Upper lobe of left lung (tissue), 6 donors: ENCODE measurements around the gene ARHGAP15. TPM values are rescaled to one million over a fixed set of nuclear protein-coding genes. Genes with fewer than 3 reads are reported as not detected.

ENCODE experiments used
- ATAC-seq, 2 donors: fragments of 200-7000 bp; cut with Tn5 transposase; one replicate each; pipeline ENCODE4 v1.9.1; 2022; ENCODE audit warnings: mild to moderate bottlenecking in 2 of 2, moderate library complexity in 2 of 2; ENCODE audit not compliant: low FRiP score in 2 of 2
- DNase-seq, 2 donors: peaks; one replicate each; pipeline ENCODE4 v3.0.0-alpha.2; 2019 to 2020
- H3K27ac ChIP-seq, 4 donors: fragments of 200-600 bp; sonication (generic); one replicate each; pipeline ENCODE4 v1.5.1; 2016 to 2019
- H3K27me3 ChIP-seq, 4 donors: fragments of 200-600 bp; sonication (generic); one replicate each; pipeline ENCODE4 v1.5.1; 2017 to 2019
- H3K36me3 ChIP-seq, 4 donors: fragments of 200-600 bp; sonication (generic); one replicate each; pipeline ENCODE4 v1.5.1; 2016 to 2019
- H3K4me1 ChIP-seq, 4 donors: fragments of 200-600 bp; sonication (generic); one replicate each; pipeline ENCODE4 v1.5.1; 2018 to 2019
- H3K4me3 ChIP-seq, 4 donors: fragments of 200-600 bp; sonication (generic); one replicate each; pipeline ENCODE4 v1.5.1; 2017 to 2019; ENCODE audit warnings: mild to moderate bottlenecking in 2 of 4, moderate library complexity in 1 of 4
- H3K9me3 ChIP-seq, 4 donors: fragments of 200-600 bp; sonication (generic); one replicate each; pipeline ENCODE4 v1.5.1; 2018 to 2019
- EP300 ChIP-seq, 4 donors: sonication (generic); formaldehyde crosslinking; IDR thresholded peaks; one replicate each; pipeline ENCODE4 v1.5.1; 2017; ENCODE audit warnings: antibody characterized with exemption in 4 of 4, control low read depth in 2 of 4
- POLR2A ChIP-seq, 4 donors: fragments of 450-650 bp; IDR thresholded peaks; one replicate each; pipeline ENCODE4 v1.5.1; 2016 to 2017; ENCODE audit warnings: antibody characterized with exemption in 4 of 4, mild to moderate bottlenecking in 2 of 4
- POLR2AphosphoS5 ChIP-seq, 2 donors: sonication (generic); formaldehyde crosslinking; IDR thresholded peaks; one replicate each; pipeline ENCODE4 v1.5.1; 2017; ENCODE audit warnings: antibody characterized with exemption in 2 of 2
- WGBS, 2 donors: methylation state at CpG; one replicate each; pipeline ENCODE4 v1.1.5; 2017 to 2018; 5-methylcytosine and 5-hydroxymethylcytosine counted together
- total RNA-seq, 6 donors: library from RNA; depleted of rRNA in 4 of 6; stranded (reverse); fragments of >200 nt in 4 of 6; gene quantifications; one replicate each; pipeline versions ENCODE4 v1.1.0 to v1.2.1, GENCODE V29; 2016 to 2021
- TF ChIP-seq, protein P1 (sequence below), 6 experiments: fragments of 450-650 bp in 4 of 6; fragments of 200-600 bp in 2 of 6; sonication (generic) in 2 of 6; IDR thresholded peaks; one replicate each; pipeline ENCODE4 v1.5.1; 2016 to 2019; ENCODE audit warnings: antibody characterized with exemption in 6 of 6
- donor health status: DM: no; HTN: no; CAD: no; lungs with moderate emphysema.
- donor health status: DM: no; HTN: yes; CAD: no; lungs with severe emphysema.

ARHGAP15 gene
- total RNA-seq, 6 donors from 2014 or later = 11.9 to 57.6 (median 17.5) TPM

DNA sequence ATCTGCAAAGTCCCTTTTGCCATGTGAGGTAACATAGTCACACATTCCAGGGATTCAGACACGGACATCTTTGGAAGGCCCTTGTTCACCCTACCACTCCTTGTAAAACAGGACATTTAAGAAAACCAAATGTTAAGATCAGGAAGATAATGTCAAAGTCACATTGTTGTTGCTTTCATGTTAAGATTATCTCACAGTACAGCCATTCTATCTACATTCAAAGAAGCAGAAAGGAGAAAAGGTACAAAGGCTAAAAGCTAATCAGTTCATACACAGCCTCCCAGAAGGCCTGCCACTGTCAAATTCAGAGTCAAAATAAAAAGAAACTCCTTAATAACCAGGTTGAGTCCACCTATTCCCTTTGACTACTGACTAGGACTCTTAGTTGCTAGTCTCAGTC is 573.7 kb downstream of the ARHGAP15 start:
- no peak for TF ChIP-seq POLR2AphosphoS5 (IDR thresholded peaks at IDR 0.05)
- TF ChIP-seq, protein P1, sequence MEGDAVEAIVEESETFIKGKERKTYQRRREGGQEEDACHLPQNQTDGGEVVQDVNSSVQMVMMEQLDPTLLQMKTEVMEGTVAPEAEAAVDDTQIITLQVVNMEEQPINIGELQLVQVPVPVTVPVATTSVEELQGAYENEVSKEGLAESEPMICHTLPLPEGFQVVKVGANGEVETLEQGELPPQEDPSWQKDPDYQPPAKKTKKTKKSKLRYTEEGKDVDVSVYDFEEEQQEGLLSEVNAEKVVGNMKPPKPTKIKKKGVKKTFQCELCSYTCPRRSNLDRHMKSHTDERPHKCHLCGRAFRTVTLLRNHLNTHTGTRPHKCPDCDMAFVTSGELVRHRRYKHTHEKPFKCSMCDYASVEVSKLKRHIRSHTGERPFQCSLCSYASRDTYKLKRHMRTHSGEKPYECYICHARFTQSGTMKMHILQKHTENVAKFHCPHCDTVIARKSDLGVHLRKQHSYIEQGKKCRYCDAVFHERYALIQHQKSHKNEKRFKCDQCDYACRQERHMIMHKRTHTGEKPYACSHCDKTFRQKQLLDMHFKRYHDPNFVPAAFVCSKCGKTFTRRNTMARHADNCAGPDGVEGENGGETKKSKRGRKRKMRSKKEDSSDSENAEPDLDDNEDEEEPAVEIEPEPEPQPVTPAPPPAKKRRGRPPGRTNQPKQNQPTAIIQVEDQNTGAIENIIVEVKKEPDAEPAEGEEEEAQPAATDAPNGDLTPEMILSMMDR (IDR thresholded peaks at IDR 0.05) = no peak
- TF ChIP-seq EP300 (IDR thresholded peaks at IDR 0.05) = no peak
- TF ChIP-seq POLR2A (IDR thresholded peaks at IDR 0.05) = no peak
- H3K9me3 ChIP-seq = no peaks in the 10 kb centered on the region
- no peak for ATAC-seq
- no peaks in the 10 kb centered on the region for H3K36me3 ChIP-seq
- no peak overlapping the region for H3K27ac ChIP-seq
- H3K27me3 ChIP-seq = no peaks in the 10 kb centered on the region
- H3K4me1 ChIP-seq = peaks cover 0 to 11% (median 0%) of the 10 kb centered on the region in 4 donors
- H3K4me3 ChIP-seq = no peak overlapping the region
- DNase-seq = no peak
- WGBS, 2 donors = 81 to 91% methylated on average over 1 of the region's 1 CpG

DNA sequence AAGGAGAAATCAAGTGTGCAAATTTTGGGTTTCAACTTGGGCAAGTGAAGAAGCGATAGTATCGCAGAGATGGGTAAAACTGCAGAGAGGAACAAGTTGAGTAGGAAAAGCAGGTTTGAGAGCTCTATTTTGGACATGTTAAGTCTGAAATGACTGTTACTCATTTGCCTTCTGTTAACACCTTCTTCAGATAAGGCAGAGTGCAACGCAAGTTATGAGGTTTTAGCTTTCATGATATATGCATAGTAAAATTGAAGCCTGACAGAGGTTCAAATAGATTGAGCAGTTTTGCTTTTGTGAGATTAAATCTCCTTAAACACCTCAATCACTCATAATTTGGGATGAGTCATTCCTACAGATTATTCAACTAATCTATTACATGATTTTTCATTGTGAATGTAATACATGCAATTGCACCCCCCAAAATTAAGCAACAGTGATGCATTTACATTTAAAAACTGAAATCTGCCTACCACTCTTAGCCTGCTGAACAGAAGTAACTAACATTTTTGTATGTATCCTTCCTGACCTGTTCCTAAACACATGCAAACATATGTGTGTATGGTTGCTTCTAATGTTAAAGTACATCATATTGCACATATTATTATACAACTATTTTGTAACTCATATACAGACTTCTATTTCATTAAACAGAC is 575.4 kb downstream of the ARHGAP15 start:
- DNase-seq (no peak), ATAC-seq (no peak)
- Histone ChIP-seq H3K36me3 (no peaks in the 10 kb centered on the region), H3K9me3 (no peaks in the 10 kb centered on the region), H3K27me3 (no peaks in the 10 kb centered on the region), H3K4me3 (no peak overlapping the region), H3K27ac (no peak overlapping the region), H3K4me1 (peaks cover 0 to 16% (median 3%) of the 10 kb centered on the region in 4 donors)
- no peak for TF ChIP-seq EP300 (IDR thresholded peaks at IDR 0.05)
- no peak for TF ChIP-seq POLR2AphosphoS5 (IDR thresholded peaks at IDR 0.05)
- TF ChIP-seq, protein P1 (IDR thresholded peaks at IDR 0.05) = no peak
- 88 to 90% methylated on average over 3 of the region's 3 CpGs for WGBS, 2 donors

DNA sequence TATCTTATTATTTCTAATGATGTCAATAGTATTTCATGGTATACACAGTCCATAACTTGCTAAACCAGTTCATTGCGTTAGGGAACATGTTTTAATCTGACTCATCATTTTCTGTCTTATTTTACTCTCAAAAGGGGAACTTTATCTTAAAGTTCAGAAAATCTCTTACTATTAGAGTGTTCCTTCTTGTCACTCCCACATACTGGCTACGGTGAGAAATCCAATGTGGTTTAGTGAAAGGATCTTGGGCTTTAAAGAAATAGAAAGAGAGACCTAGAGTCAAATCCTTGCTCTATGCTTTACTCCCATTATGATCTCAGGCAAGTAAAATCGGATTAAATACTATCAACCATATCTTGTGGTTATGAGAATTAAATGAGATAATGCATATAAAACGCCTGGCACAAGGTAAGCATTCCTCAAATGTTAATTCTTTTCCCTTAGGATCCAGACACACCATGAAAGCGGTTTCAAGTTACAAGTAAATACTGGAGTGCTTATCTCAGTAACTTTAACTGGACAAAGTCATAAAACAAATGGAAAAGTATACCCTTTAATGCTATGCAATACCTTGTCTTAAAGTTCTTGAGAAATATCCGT is 576.0 kb downstream of the ARHGAP15 start:
- TF ChIP-seq, protein P1 (IDR thresholded peaks at IDR 0.05) = no peak
- TF ChIP-seq EP300 (IDR thresholded peaks at IDR 0.05) (no peak), POLR2AphosphoS5 (IDR thresholded peaks at IDR 0.05) (no peak), POLR2A (IDR thresholded peaks at IDR 0.05) (no peak)
- H3K36me3 ChIP-seq = no peaks in the 10 kb centered on the region
- peak in 1 of 2 donors; percentile 66 for ATAC-seq
- no peak for DNase-seq
- H3K27ac ChIP-seq = no peak overlapping the region
- no peaks in the 10 kb centered on the region for H3K27me3 ChIP-seq
- 59 to 67% methylated on average over 6 of the region's 6 CpGs for WGBS, 2 donors
- H3K4me3 ChIP-seq = no peak overlapping the region
- peaks cover 0 to 16% (median 3%) of the 10 kb centered on the region in 4 donors for H3K4me1 ChIP-seq
- H3K9me3 ChIP-seq = no peaks in the 10 kb centered on the region

DNA sequence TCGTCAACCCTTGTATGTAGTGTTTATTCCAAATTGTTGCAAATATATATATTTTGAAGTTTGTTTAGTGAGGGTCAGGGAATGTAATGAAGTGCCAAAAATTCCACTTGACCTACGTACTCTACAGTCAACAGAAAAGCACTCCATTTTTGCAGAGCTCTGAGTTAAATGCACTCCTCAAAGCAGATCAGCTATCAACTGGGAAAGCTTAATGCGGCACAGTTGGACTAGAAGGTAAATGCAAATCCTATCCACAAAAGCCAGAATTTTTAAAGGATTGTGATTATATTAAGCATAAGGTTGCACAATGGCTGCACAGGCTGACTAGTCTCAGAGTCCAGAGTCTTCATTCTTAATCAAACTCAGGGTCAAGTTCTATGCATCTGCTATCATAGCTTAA is 577.1 kb downstream of the ARHGAP15 start:
- no peak for DNase-seq
- H3K4me1 ChIP-seq = peaks cover 0 to 16% (median 3%) of the 10 kb centered on the region in 4 donors
- WGBS, 2 donors = 68 to 69% methylated on average over 3 of the region's 3 CpGs

More for the DNA sequence above, 577.1 kb downstream of the ARHGAP15 start:
- H3K27ac ChIP-seq = no peak overlapping the region
- no peaks in the 10 kb centered on the region for H3K36me3 ChIP-seq
- no peak for TF ChIP-seq EP300 (IDR thresholded peaks at IDR 0.05)
- no peak for TF ChIP-seq POLR2A (IDR thresholded peaks at IDR 0.05)
- TF ChIP-seq, protein P1 (IDR thresholded peaks at IDR 0.05) = no peak
- no peak for TF ChIP-seq POLR2AphosphoS5 (IDR thresholded peaks at IDR 0.05)
- H3K27me3 ChIP-seq = no peaks in the 10 kb centered on the region
- peak in 1 of 2 donors; percentile 57 for ATAC-seq
- no peak overlapping the region for H3K4me3 ChIP-seq
- peaks cover 0 to 6% (median 0%) of the 10 kb centered on the region in 4 donors for H3K9me3 ChIP-seq
